ENCODE results near the gene SSBP4.

DNA sequence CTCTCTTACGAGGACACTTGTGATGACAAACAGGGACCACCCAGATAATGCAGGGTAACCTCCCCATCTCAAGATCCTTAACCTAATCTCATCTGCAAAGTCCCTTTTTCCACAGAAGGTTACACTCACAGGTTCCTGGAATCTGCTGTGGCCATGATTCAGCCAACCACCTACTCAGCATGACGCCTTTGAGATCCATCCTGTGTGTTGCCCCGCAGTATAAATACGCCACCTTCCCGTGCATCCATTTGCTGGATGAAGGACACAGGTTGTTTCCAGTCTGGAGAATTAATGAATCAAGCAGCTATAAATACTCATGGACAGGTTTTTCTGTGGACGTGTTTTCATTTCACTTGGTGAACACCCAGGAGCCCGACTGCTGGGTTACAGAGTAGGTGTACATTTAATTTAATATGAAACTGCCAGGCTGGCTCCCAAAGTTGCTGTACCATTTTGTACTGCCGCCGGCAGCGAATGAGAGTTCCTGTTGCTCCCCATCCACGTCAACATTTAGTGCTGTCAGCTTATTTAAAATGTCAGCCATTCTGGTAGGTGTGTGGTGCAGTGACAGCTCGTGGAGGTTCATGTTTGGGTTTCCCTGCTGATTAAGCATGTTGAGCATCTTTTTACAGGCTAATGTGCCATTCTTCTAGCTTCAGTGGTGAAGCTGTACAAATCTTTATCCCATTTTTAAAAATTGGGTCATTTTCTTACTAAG is 62.5 kb downstream of the SSBP4 start:
- TF ChIP-seq, protein P1, sequence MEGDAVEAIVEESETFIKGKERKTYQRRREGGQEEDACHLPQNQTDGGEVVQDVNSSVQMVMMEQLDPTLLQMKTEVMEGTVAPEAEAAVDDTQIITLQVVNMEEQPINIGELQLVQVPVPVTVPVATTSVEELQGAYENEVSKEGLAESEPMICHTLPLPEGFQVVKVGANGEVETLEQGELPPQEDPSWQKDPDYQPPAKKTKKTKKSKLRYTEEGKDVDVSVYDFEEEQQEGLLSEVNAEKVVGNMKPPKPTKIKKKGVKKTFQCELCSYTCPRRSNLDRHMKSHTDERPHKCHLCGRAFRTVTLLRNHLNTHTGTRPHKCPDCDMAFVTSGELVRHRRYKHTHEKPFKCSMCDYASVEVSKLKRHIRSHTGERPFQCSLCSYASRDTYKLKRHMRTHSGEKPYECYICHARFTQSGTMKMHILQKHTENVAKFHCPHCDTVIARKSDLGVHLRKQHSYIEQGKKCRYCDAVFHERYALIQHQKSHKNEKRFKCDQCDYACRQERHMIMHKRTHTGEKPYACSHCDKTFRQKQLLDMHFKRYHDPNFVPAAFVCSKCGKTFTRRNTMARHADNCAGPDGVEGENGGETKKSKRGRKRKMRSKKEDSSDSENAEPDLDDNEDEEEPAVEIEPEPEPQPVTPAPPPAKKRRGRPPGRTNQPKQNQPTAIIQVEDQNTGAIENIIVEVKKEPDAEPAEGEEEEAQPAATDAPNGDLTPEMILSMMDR (IDR thresholded peaks at IDR 0.05) = no peak
- no peak for TF ChIP-seq POLR2A (IDR thresholded peaks at IDR 0.05)
